ENCODE measurements around the gene KRTAP1-3. TPM values are rescaled to one million over a fixed set of nuclear protein-coding genes. Genes with fewer than 3 reads are reported as not detected.

Gene KRTAP1-3
- total RNA-seq, 1 experiment from 2014 or later: not detected

GRCh38 chr17:41016578-41017215 is 18.0 kb downstream of the KRTAP1-3 start:
- CTCF ChIA-PET: no interaction called here

GRCh38 chr17:41015454-41015853 is 19.2 kb downstream of the KRTAP1-3 start:
- DNase-seq (ENCODE audit: low spot score): no peak
- ChIA-PET POLR2A (no interaction called here), CTCF (no interaction called here)
- Mint-ChIP-seq H3K36me3 (no peaks in the 10 kb centered on the region), H3K4me3 (no peak overlapping the region), H3K27me3 (ENCODE audit: low read depth) (no peaks in the 10 kb centered on the region), H3K9me3 (no peaks in the 10 kb centered on the region), H3K27ac (no peak overlapping the region), H3K4me1 (no peaks in the 10 kb centered on the region)
- ATAC-seq: no peak
- TF ChIP-seq ZBTB21 (CRISPR knock-in tag; IDR thresholded peaks at IDR 0.05; ENCODE audit: borderline replicate concordance): no peak
- TF ChIP-seq, protein P1, sequence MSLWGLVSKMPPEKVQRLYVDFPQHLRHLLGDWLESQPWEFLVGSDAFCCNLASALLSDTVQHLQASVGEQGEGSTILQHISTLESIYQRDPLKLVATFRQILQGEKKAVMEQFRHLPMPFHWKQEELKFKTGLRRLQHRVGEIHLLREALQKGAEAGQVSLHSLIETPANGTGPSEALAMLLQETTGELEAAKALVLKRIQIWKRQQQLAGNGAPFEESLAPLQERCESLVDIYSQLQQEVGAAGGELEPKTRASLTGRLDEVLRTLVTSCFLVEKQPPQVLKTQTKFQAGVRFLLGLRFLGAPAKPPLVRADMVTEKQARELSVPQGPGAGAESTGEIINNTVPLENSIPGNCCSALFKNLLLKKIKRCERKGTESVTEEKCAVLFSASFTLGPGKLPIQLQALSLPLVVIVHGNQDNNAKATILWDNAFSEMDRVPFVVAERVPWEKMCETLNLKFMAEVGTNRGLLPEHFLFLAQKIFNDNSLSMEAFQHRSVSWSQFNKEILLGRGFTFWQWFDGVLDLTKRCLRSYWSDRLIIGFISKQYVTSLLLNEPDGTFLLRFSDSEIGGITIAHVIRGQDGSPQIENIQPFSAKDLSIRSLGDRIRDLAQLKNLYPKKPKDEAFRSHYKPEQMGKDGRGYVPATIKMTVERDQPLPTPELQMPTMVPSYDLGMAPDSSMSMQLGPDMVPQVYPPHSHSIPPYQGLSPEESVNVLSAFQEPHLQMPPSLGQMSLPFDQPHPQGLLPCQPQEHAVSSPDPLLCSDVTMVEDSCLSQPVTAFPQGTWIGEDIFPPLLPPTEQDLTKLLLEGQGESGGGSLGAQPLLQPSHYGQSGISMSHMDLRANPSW (CRISPR knock-in tag; conservative IDR thresholded peaks at IDR 0.05; ENCODE audit: low read depth): no peak
- no peak for TF ChIP-seq CREB1 (CRISPR knock-in tag; IDR thresholded peaks at IDR 0.05)
- TF ChIP-seq, protein P2, sequence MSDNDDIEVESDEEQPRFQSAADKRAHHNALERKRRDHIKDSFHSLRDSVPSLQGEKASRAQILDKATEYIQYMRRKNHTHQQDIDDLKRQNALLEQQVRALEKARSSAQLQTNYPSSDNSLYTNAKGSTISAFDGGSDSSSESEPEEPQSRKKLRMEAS (CRISPR knock-in tag; IDR thresholded peaks at IDR 0.05): no peak
- no peak for TF ChIP-seq SMAD3 (CRISPR knock-in tag; IDR thresholded peaks at IDR 0.05; ENCODE audit: borderline replicate concordance)
- TF ChIP-seq CREM (CRISPR knock-in tag; IDR thresholded peaks at IDR 0.05): no peak
- no peak for TF ChIP-seq ZBTB43 (CRISPR knock-in tag; IDR thresholded peaks at IDR 0.05)
- TF ChIP-seq, protein P3, sequence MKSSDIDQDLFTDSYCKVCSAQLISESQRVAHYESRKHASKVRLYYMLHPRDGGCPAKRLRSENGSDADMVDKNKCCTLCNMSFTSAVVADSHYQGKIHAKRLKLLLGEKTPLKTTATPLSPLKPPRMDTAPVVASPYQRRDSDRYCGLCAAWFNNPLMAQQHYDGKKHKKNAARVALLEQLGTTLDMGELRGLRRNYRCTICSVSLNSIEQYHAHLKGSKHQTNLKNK (CRISPR knock-in tag; IDR thresholded peaks at IDR 0.05): no peak
- no peak for TF ChIP-seq TCF7 (CRISPR knock-in tag; IDR thresholded peaks at IDR 0.05; ENCODE audit: low read depth)
- no peak for TF ChIP-seq KAT7 (CRISPR knock-in tag; IDR thresholded peaks at IDR 0.05; ENCODE audit: borderline replicate concordance)
- TF ChIP-seq ESRRA (CRISPR knock-in tag; IDR thresholded peaks at IDR 0.05; ENCODE audit: borderline replicate concordance): no peak
- TF ChIP-seq ZNF219 (CRISPR knock-in tag; IDR thresholded peaks at IDR 0.05; ENCODE audit: borderline replicate concordance): no peak
- TF ChIP-seq, protein P4, sequence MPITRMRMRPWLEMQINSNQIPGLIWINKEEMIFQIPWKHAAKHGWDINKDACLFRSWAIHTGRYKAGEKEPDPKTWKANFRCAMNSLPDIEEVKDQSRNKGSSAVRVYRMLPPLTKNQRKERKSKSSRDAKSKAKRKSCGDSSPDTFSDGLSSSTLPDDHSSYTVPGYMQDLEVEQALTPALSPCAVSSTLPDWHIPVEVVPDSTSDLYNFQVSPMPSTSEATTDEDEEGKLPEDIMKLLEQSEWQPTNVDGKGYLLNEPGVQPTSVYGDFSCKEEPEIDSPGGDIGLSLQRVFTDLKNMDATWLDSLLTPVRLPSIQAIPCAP (CRISPR knock-in tag; IDR thresholded peaks at IDR 0.05): no peak
- TF ChIP-seq USF1 (CRISPR knock-in tag; IDR thresholded peaks at IDR 0.05): no peak
- no peak for TF ChIP-seq TEAD4 (CRISPR knock-in tag; IDR thresholded peaks at IDR 0.05)
- no peak for TF ChIP-seq PRRX2 (CRISPR knock-in tag; IDR thresholded peaks at IDR 0.05)

More at GRCh38 chr17:41016578-41017215, 18.0 kb downstream of the KRTAP1-3 start:
- ATAC-seq (no peak), DNase-seq (ENCODE audit: low spot score) (no peak)
- Mint-ChIP-seq H3K27ac (no peak overlapping the region), H3K4me3 (no peak overlapping the region), H3K9me3 (peaks cover 7% of the 10 kb centered on the region), H3K4me1 (no peaks in the 10 kb centered on the region), H3K27me3 (ENCODE audit: low read depth) (no peaks in the 10 kb centered on the region), H3K36me3 (no peaks in the 10 kb centered on the region)
- TF ChIP-seq, protein P5, sequence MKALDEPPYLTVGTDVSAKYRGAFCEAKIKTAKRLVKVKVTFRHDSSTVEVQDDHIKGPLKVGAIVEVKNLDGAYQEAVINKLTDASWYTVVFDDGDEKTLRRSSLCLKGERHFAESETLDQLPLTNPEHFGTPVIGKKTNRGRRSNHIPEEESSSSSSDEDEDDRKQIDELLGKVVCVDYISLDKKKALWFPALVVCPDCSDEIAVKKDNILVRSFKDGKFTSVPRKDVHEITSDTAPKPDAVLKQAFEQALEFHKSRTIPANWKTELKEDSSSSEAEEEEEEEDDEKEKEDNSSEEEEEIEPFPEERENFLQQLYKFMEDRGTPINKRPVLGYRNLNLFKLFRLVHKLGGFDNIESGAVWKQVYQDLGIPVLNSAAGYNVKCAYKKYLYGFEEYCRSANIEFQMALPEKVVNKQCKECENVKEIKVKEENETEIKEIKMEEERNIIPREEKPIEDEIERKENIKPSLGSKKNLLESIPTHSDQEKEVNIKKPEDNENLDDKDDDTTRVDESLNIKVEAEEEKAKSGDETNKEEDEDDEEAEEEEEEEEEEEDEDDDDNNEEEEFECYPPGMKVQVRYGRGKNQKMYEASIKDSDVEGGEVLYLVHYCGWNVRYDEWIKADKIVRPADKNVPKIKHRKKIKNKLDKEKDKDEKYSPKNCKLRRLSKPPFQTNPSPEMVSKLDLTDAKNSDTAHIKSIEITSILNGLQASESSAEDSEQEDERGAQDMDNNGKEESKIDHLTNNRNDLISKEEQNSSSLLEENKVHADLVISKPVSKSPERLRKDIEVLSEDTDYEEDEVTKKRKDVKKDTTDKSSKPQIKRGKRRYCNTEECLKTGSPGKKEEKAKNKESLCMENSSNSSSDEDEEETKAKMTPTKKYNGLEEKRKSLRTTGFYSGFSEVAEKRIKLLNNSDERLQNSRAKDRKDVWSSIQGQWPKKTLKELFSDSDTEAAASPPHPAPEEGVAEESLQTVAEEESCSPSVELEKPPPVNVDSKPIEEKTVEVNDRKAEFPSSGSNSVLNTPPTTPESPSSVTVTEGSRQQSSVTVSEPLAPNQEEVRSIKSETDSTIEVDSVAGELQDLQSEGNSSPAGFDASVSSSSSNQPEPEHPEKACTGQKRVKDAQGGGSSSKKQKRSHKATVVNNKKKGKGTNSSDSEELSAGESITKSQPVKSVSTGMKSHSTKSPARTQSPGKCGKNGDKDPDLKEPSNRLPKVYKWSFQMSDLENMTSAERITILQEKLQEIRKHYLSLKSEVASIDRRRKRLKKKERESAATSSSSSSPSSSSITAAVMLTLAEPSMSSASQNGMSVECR (CRISPR knock-in tag; IDR thresholded peaks at IDR 0.05; ENCODE audit: borderline replicate concordance): no peak
- no peak for TF ChIP-seq FOXP1 (CRISPR knock-in tag; IDR thresholded peaks at IDR 0.05; ENCODE audit: borderline replicate concordance)
- no peak for TF ChIP-seq ZNF232 (CRISPR knock-in tag; IDR thresholded peaks at IDR 0.05)
- POLR2A ChIA-PET: no interaction called here
